OCI-LY7 (cell line): ENCODE measurements around the gene WDR31. TPM values are rescaled to one million over a fixed set of nuclear protein-coding genes. Genes with fewer than 3 reads are reported as not detected.

Source experiments
- BruUV-seq: library from RNA; stranded (reverse); fragments of 400-500 nt; replicated peaks from 2 replicates; lab custom pipeline; 2021; lab: Mats Ljungman, UMichigan
- CTCF ChIA-PET: fragments of 300-600 bp; sonication (Branson Sonifier 250); formaldehyde crosslinking; loops from one replicate; lab custom pipeline; 2022; ENCODE audit warnings: antibody characterized with exemption; ENCODE audit not compliant: unreplicated experiment; lab: Charles Lee
- POLR2A ChIA-PET: fragments of 300-600 bp; sonication (Branson Sonifier 250); formaldehyde crosslinking; loops from one replicate; lab custom pipeline; 2022; ENCODE audit warnings: antibody characterized with exemption; lab: Charles Lee
- DNase-seq: peaks from one replicate; pipeline ENCODE4 v3.0.0-alpha.2; 2015; ENCODE audit warnings: low spot score
- H2AFZ ChIP-seq: fragments of 200-600 bp; sonication (generic), shearing (Covaris generic); 2 replicates; pipeline ENCODE4 v1.6.1; 2014; ENCODE audit warnings: mild to moderate bottlenecking, antibody characterized with exemption, low read length, moderate library complexity
- H3K27ac ChIP-seq: fragments of 200-600 bp; sonication (generic); 2 replicates; pipeline ENCODE4 v1.5.1; 2014; ENCODE audit warnings: mixed run types, low read depth, mild to moderate bottlenecking, moderate library complexity, low read length, inconsistent platforms; ENCODE audit not compliant: poor library complexity, severe bottlenecking
- H3K36me3 ChIP-seq: fragments of 200-600 bp; sonication (generic); 2 replicates; pipeline ENCODE4 v1.6.1; 2014; ENCODE audit warnings: mild to moderate bottlenecking, antibody characterized with exemption, low read length, moderate library complexity, mixed read lengths; ENCODE audit not compliant: insufficient read depth
- H3K4me1 ChIP-seq: fragments of 200-600 bp; sonication (generic); 2 replicates; pipeline ENCODE4 v1.5.1; 2014; ENCODE audit warnings: mild to moderate bottlenecking, low read length; ENCODE audit not compliant: insufficient read depth, poor library complexity, severe bottlenecking
- H3K4me2 ChIP-seq: fragments of 200-600 bp; sonication (generic); 2 replicates; pipeline ENCODE4 v1.6.1; 2014; ENCODE audit warnings: mild to moderate bottlenecking, low read length
- H3K4me3 ChIP-seq: fragments of 200-600 bp; sonication (generic); 2 replicates; pipeline ENCODE4 v1.5.1; 2014; ENCODE audit warnings: mild to moderate bottlenecking, low read depth, low read length; ENCODE audit not compliant: poor library complexity, severe bottlenecking
- H3K79me2 ChIP-seq: fragments of 200-600 bp; sonication (generic); 2 replicates; pipeline ENCODE4 v1.6.1; 2016; ENCODE audit warnings: low read depth, mild to moderate bottlenecking, low read length, moderate library complexity, mixed read lengths; ENCODE audit not compliant: insufficient read depth
- H3K9me2 ChIP-seq: fragments of 200-600 bp; sonication (generic); 2 replicates; pipeline ENCODE4 v1.6.1; 2016; ENCODE audit warnings: mild to moderate bottlenecking, low read length, mixed read lengths; ENCODE audit not compliant: insufficient read depth
- H3K9me3 ChIP-seq: fragments of 200-600 bp; sonication (generic); 2 replicates; pipeline ENCODE4 v1.6.1; 2014; ENCODE audit warnings: mild to moderate bottlenecking, mixed run types, low read length, mixed read lengths
- H4K20me1 ChIP-seq: fragments of 200-600 bp; sonication (generic); 2 replicates; pipeline ENCODE4 v1.6.1; 2014; ENCODE audit warnings: mild to moderate bottlenecking, antibody characterized with exemption, low read length, moderate library complexity, mixed read lengths; ENCODE audit not compliant: insufficient read depth
- EZH2phosphoT487 ChIP-seq: fragments of 200-600 bp; sonication (generic); IDR thresholded peaks from 2 replicates; pipeline ENCODE4 v1.6.1; 2018; ENCODE audit warnings: low read depth, borderline replicate concordance, mild to moderate bottlenecking, mixed run types, antibody characterized with exemption, low read length, moderate library complexity, mixed read lengths
- intact Hi-C: fragments of 100-400 bp; cut with micrococcal nuclease; formaldehyde crosslinking; loops from one replicate; pipeline ENCODE4 v1.10.0; 2022; ENCODE audit not compliant: unreplicated experiment
- total RNA-seq, 2 experiments: library from RNA; depleted of rRNA in 1 of 2; stranded (reverse); fragments of >200 nt in 1 of 2; shearing (Covaris generic) in 1 of 2; gene quantifications; 2 replicates each; pipeline ENCODE4 v1.2.3, GENCODE V29; 2014 to 2022
- TF ChIP-seq, protein P1 (sequence below): fragments of 200-600 bp; sonication (generic); conservative IDR thresholded peaks from 2 replicates; pipeline ENCODE4 v1.5.1; 2014; ENCODE audit warnings: mild to moderate bottlenecking, antibody characterized with exemption, low read length, moderate library complexity, mixed read lengths

Gene WDR31
- total RNA-seq, 2 experiments from 2014 or later, result 0.19 to 1.4 TPM

GRCh38 chr9:113376634-113377567 lies 36.8 kb upstream of the WDR31 start, which contains the start of gene HDHD3:
TSS of gene HDHD3 (minus strand) at chr9:113376986. CDS start at chr9:113374354, 2,632 bp downstream.
- DNase-seq, result peak; percentile 86
- ChIA-PET POLR2A (interaction anchor here (0.7 to 1.3 kb wide), 5 partner anchors 10 to 204 kb away, joined by 3 to 6 read pairs (median 3); partner anchors contain the start of gene WDR31), CTCF (interaction anchor here (0.6 kb wide), 1 partner anchor 26 kb away, joined by 4 read pairs; no protein-coding TSS in a partner anchor)
- Histone ChIP-seq H3K4me2 (peak within 1 kb of the TSS; percentile 95), H3K9me2 (no peaks in the 10 kb centered on the region), H3K9me3 (no peaks in the 10 kb centered on the region), H3K4me1 (peaks cover 22% of the 10 kb centered on the region), H3K27ac (no peak within 1 kb of the TSS), H2AFZ (peak within 1 kb of the TSS; percentile 100), H4K20me1 (no peaks in the 10 kb centered on the region), H3K4me3 (peak within 1 kb of the TSS; percentile 76), H3K36me3 (peaks cover 24% of the 10 kb centered on the region; the same call in 1 of the 2 replicates), H3K79me2 (no peaks in the 10 kb centered on the region)
- TF ChIP-seq, protein P1, sequence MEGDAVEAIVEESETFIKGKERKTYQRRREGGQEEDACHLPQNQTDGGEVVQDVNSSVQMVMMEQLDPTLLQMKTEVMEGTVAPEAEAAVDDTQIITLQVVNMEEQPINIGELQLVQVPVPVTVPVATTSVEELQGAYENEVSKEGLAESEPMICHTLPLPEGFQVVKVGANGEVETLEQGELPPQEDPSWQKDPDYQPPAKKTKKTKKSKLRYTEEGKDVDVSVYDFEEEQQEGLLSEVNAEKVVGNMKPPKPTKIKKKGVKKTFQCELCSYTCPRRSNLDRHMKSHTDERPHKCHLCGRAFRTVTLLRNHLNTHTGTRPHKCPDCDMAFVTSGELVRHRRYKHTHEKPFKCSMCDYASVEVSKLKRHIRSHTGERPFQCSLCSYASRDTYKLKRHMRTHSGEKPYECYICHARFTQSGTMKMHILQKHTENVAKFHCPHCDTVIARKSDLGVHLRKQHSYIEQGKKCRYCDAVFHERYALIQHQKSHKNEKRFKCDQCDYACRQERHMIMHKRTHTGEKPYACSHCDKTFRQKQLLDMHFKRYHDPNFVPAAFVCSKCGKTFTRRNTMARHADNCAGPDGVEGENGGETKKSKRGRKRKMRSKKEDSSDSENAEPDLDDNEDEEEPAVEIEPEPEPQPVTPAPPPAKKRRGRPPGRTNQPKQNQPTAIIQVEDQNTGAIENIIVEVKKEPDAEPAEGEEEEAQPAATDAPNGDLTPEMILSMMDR, result no peak
- no peak for TF ChIP-seq EZH2phosphoT487
- BruUV-seq, result no TSS peak
- intact Hi-C loops, result loop anchor here (2.0 kb wide), 1 partner anchor 34 kb away; the partner anchor contains the start of genes C9orf43 and POLE3

DNA sequence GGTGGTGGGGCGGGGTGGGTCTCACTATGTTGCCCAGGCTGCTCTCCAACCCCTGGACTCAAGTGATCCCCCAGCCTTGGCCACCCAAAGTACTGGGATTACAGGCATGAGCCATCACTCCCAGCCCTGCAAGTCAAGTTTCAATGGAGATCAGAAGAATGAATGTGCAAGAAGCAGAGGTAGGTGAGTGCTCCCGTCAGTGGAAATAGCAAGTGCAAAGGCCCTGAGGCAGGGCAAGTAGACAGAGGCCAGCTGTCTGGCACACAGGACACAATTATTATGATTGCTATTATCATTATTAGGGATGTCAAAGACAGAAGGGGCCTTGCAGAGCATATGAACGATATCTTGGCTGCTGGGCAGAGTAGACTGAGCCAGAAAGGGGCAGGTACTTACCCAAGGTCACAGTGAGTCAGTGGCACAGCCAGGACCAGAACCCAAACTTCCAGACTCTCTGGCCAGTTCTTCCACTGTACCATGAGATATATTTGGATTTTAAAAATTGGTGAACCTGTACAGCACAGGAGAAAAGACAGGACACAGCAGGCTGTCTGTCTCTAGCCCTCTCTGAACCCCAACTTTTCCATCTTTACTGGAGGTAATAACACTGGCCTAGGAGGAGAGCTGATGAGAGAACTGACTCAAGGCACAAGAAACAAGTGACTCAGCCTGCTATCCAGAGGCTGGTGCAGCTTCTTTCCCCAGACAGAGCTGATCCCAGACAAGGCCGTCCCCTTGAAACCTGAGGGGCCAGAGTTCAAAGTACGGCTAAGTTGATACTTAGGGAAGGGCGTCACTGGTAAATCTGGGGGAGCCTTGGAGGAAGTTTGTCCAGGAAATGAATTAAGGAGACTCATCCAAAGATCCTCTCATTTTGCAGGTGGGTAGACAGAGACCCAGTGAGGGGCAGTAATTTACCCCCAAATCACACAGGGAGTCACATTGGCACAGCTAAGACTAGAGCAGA lies 35.3 kb upstream of the WDR31 start:
- Histone ChIP-seq H3K9me2 (no peaks in the 10 kb centered on the region), H3K9me3 (no peaks in the 10 kb centered on the region), H2AFZ (no peak overlapping the region), H4K20me1 (no peaks in the 10 kb centered on the region), H3K4me1 (peaks cover 14% of the 10 kb centered on the region), H3K4me3 (peak overlapping the region; percentile 76), H3K79me2 (no peaks in the 10 kb centered on the region), H3K4me2 (peak overlapping the region; percentile 95), H3K36me3 (peaks cover 24% of the 10 kb centered on the region; the same call in 1 of the 2 replicates), H3K27ac (no peak overlapping the region)
- TF ChIP-seq, protein P1, result no peak
- no peak for TF ChIP-seq EZH2phosphoT487
- no peak for DNase-seq
- BruUV-seq, result TSS peak; percentile 86
- intact Hi-C loops, result loop anchor here (2.0 kb wide), 1 partner anchor 35 kb away; the partner anchor contains the start of genes C9orf43 and POLE3
- ChIA-PET CTCF (no interaction called here), POLR2A (interaction anchor here (1.0 to 1.2 kb wide), 4 partner anchors 11 to 28 kb away, joined by 3 to 6 read pairs (median 3); no protein-coding TSS in a partner anchor)
